SU-DHL-6 (cell line): ENCODE data around the gene ZRANB3.

Experiments
- H2AFZ ChIP-seq: fragments of 200-600 bp; sonication (generic); 2 replicates; pipeline ENCODE4 v1.6.1; 2014; ENCODE audit warnings: low read depth, mild to moderate bottlenecking, moderate library complexity, mixed read lengths, antibody characterized with exemption, low read length; ENCODE audit not compliant: severe bottlenecking
- H3F3A ChIP-seq: fragments of 200-600 bp; shearing (Covaris generic); 2 replicates; pipeline ENCODE4 v1.6.0; 2016; ENCODE audit warnings: antibody characterized with exemption, mild to moderate bottlenecking; ENCODE audit not compliant: insufficient read depth
- H3K27ac ChIP-seq: fragments of 200-600 bp; sonication (generic); 2 replicates; pipeline ENCODE4 v1.5.1; 2016; ENCODE audit warnings: low read depth, mild to moderate bottlenecking, low read length, moderate library complexity, mixed read lengths
- H3K27me3 ChIP-seq: fragments of 200-600 bp; sonication (generic), shearing (Covaris generic); 2 replicates; pipeline ENCODE4 v1.6.0; 2014; ENCODE audit warnings: mild to moderate bottlenecking, low read length
- H3K36me3 ChIP-seq: fragments of 200-600 bp; sonication (generic); 2 replicates; pipeline ENCODE4 v1.6.1; 2014; ENCODE audit warnings: mild to moderate bottlenecking, low read length, mixed read lengths
- H3K4me2 ChIP-seq: fragments of 300-600, 200-600 bp; shearing (Covaris generic), sonication (generic); 2 replicates; pipeline ENCODE4 v1.6.0; 2014; ENCODE audit warnings: low read length, low read depth, mild to moderate bottlenecking; ENCODE audit not compliant: poor library complexity, severe bottlenecking
- H3K4me3 ChIP-seq: fragments of 200-600 bp; sonication (generic); 2 replicates; pipeline ENCODE4 v1.5.1; 2014; ENCODE audit warnings: antibody characterized with exemption, low read length, mild to moderate bottlenecking, mixed read lengths; ENCODE audit not compliant: insufficient read depth, poor library complexity, severe bottlenecking
- H3K79me2 ChIP-seq: fragments of 200-600 bp; sonication (generic); 2 replicates; pipeline ENCODE4 v1.6.1; 2014; ENCODE audit warnings: mild to moderate bottlenecking, low read length, moderate library complexity; ENCODE audit not compliant: insufficient read depth
- H3K9ac ChIP-seq: fragments of 200-600 bp; sonication (generic); 2 replicates; pipeline ENCODE4 v1.7.0; 2014; ENCODE audit warnings: mild to moderate bottlenecking, low read length
- H3K9me2 ChIP-seq: fragments of 200-600 bp; sonication (generic); replicated peaks from 2 replicates; pipeline ENCODE4 v1.6.1; 2014; ENCODE audit warnings: low read length; ENCODE audit not compliant: insufficient read depth
- H3K9me3 ChIP-seq: fragments of 200-600 bp; sonication (generic); 2 replicates; pipeline ENCODE4 v1.6.1; 2014; ENCODE audit warnings: low read length, mixed read lengths; ENCODE audit not compliant: insufficient read depth
- H4K20me1 ChIP-seq: fragments of 200-600 bp; sonication (generic); 2 replicates; pipeline ENCODE4 v1.6.1; 2014; ENCODE audit warnings: low read depth, mild to moderate bottlenecking, antibody characterized with exemption, low read length, moderate library complexity, mixed read lengths
- CTCF ChIP-seq: fragments of 200-600 bp; sonication (generic); IDR thresholded peaks from one replicate; pipeline ENCODE4 v1.5.1; 2017; ENCODE audit warnings: antibody characterized with exemption, mild to moderate bottlenecking, low read length, moderate library complexity; ENCODE audit not compliant: insufficient read depth, poor library complexity, severe bottlenecking
- EZH2phosphoT487 ChIP-seq: fragments of 200-600 bp; sonication (generic), shearing (Covaris generic); conservative IDR thresholded peaks from 2 replicates; pipeline ENCODE4 v1.6.1; 2018; ENCODE audit warnings: mild to moderate bottlenecking, antibody characterized with exemption, low read length, moderate library complexity, mixed read lengths

The ZRANB3 gene

DNA sequence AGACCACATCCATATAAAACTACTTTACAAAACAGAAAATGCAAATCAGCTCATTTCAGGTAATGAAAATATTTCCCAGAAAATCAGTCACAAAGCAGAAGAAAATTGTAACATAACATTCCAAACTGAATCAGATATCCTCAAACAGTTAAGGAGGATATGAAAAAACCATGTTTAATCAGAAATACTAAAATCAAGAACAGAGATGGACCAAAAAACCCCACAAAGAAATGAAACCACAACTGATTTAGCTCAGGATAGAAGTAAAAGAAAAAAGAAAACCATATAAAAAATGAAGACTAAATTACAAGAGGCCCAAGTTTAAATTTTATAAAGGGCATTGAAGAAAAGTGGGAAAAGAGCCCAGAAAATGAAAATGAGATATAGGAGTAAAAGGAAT, 376.1 kb downstream of the ZRANB3 start:
- Histone ChIP-seq H3K4me3 (no peak overlapping the region), H4K20me1 (no peaks in the 10 kb centered on the region), H3F3A (no peaks in the 10 kb centered on the region), H3K9me3 (no peaks in the 10 kb centered on the region), H3K4me2 (no peak overlapping the region), H3K36me3 (peaks cover 54% of the 10 kb centered on the region), H2AFZ (no peak overlapping the region), H3K27me3 (no peaks in the 10 kb centered on the region), H3K9ac (no peak overlapping the region), H3K27ac (no peak overlapping the region), H3K9me2 (no peaks in the 10 kb centered on the region), H3K79me2 (no peaks in the 10 kb centered on the region)
- no peak for TF ChIP-seq CTCF
- TF ChIP-seq EZH2phosphoT487, result no peak

GRCh38 chr2:135152361-135152760, 378.7 kb downstream of the ZRANB3 start:
- H3K4me2 ChIP-seq, result no peak overlapping the region
- no peak overlapping the region for H3K9ac ChIP-seq
- no peaks in the 10 kb centered on the region for H3K79me2 ChIP-seq
- no peaks in the 10 kb centered on the region for H4K20me1 ChIP-seq
- H3K4me3 ChIP-seq, result no peak overlapping the region
- H3K36me3 ChIP-seq, result peaks cover 45% of the 10 kb centered on the region
- no peaks in the 10 kb centered on the region for H3F3A ChIP-seq
- H3K27me3 ChIP-seq, result no peaks in the 10 kb centered on the region
- no peaks in the 10 kb centered on the region for H3K9me2 ChIP-seq
- no peak overlapping the region for H3K27ac ChIP-seq
- H2AFZ ChIP-seq, result no peak overlapping the region
- no peaks in the 10 kb centered on the region for H3K9me3 ChIP-seq
- TF ChIP-seq EZH2phosphoT487, result no peak
- no peak for TF ChIP-seq CTCF

GRCh38 chr2:135151615-135152014, 379.4 kb downstream of the ZRANB3 start:
- Histone ChIP-seq H3K4me3 (no peak overlapping the region), H3K79me2 (no peaks in the 10 kb centered on the region), H3K27me3 (no peaks in the 10 kb centered on the region), H3K9ac (no peak overlapping the region), H2AFZ (no peak overlapping the region), H3K27ac (no peak overlapping the region), H3K9me2 (no peaks in the 10 kb centered on the region), H3K36me3 (peaks cover 45% of the 10 kb centered on the region), H3K4me2 (no peak overlapping the region), H4K20me1 (no peaks in the 10 kb centered on the region), H3F3A (no peaks in the 10 kb centered on the region), H3K9me3 (no peaks in the 10 kb centered on the region)
- TF ChIP-seq EZH2phosphoT487 (no peak), CTCF (no peak)

DNA sequence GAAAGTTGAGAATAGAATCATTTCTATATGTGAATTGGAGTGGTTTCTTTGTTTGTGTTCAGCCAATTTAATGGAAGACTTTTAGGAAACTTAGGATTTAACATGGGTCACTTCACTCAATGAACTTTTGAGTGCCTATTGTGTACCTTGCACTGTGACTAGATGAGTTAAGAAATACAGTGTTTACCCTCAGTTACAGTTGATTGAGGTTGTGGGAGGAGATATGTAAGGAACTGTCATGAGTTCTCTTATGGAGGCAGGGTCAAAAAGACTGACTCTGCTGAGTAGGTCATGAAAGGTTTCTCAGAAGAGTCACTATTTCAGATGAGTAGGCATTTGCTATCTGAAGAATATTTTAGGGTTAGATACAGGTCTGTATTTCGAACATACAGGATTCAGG, 380.3 kb downstream of the ZRANB3 start:
- Histone ChIP-seq H3K9me2 (no peaks in the 10 kb centered on the region), H3K79me2 (no peaks in the 10 kb centered on the region)

More for the DNA sequence above, 380.3 kb downstream of the ZRANB3 start:
- H3K36me3 ChIP-seq, result peaks cover 36% of the 10 kb centered on the region
- no peak overlapping the region for H2AFZ ChIP-seq
- no peak overlapping the region for H3K27ac ChIP-seq
- H4K20me1 ChIP-seq, result no peaks in the 10 kb centered on the region
- H3K4me3 ChIP-seq, result no peak overlapping the region
- no peaks in the 10 kb centered on the region for H3K27me3 ChIP-seq
- H3F3A ChIP-seq, result no peaks in the 10 kb centered on the region
- H3K4me2 ChIP-seq, result no peak overlapping the region
- no peak for TF ChIP-seq CTCF
- no peak for TF ChIP-seq EZH2phosphoT487
- H3K9ac ChIP-seq, result no peak overlapping the region
- H3K9me3 ChIP-seq, result no peaks in the 10 kb centered on the region
